DMS 273 treated with DMSO at 0.1 percent for 48 hours (cell line): ENCODE data around the gene LDLRAD3.

Experiments
- DNase-seq: peaks from one replicate; lab custom pipeline; 2025; lab: John Stamatoyannopoulos, UW

Gene LDLRAD3

GRCh38 chr11:35927682-35928081 lies 16.2 kb upstream of the LDLRAD3 start:
- no peak for DNase-seq

DNA sequence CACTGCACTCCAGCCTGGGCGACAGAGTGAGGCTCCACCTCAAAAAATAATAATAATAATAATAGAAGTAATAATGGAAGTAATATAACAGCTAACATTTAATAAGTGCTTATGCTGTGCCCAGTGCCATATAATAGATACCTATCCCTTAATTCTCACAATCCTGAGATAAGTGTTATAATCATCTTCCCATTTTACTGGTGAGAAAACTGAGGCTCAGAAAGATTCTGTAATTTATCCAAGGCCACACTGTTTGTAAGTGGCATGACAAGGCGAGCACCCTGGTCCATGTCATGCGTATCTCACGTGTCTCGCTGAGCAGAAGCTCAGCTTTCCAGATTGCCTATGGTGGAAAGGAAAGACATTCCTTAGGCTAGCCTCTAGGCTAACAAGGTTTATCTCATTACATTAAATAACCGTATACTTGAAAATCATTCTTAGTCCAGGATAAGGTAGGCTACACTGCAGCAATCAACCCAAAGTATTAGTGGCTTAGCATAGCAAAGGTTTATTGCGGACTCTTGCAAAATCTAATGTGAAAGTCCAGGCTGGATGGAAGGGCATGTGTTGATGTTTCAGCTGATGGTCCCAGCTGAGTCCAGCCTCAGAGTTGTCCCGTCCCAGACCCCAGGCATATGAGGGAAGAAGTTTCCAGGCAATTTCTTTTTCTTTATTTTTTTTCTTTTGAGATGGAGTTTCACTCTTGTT lies 15.0 kb upstream of the LDLRAD3 start:
- no peak for DNase-seq

- no peak for DNase-seq
Measured at GRCh38 chr11:35930466-35930865, 13.4 kb upstream of the LDLRAD3 start.

DNA sequence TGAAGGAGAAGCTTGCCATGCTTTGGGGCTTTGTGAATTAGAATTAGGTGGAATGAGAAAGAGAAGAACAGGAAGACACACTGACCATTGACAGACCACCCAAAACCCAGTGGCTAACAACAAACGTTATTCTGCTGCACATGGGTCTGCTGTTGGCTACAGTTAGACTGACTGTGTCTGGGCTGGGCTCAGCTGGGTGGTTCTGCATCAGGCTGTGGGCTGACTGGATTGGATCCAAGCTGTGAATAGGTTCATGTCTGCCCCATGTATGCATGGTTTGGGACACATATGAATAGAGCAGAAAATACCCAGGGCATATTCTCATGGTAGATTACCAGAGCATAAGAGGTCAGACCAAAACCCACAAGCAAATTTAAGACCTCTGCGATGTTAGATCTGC lies 11.7 kb upstream of the LDLRAD3 start:
- no peak for DNase-seq

DNA sequence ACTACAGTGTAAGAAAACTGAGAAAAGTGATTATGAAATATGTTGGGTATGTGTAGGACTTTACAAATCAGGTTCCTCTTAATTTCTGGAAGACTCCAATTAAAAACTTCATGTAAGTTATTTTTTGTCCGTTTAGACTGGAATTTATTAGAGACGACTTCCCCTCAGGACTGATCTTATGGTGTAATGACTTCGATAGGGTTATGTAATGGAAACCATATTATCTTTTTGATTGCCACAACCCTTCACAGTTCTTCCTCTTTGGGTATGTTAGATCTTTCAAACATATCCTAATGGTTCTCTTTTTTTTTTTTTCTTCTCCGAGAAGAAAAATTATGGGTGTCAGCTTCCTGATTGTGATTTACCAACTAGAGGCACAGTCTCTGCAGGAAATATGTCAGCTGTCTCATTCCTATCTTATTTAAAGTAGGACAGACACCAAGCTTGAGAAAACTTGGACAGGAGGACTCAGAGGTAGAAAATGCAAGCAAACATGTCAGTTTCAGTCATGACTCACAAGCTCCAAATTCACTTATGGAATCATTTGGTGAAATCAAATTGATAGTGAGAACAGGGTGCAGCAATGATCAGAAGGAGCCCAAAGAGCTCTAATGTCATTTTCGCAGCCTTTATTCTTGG lies 11.1 kb upstream of the LDLRAD3 start:
- no peak for DNase-seq

DNA sequence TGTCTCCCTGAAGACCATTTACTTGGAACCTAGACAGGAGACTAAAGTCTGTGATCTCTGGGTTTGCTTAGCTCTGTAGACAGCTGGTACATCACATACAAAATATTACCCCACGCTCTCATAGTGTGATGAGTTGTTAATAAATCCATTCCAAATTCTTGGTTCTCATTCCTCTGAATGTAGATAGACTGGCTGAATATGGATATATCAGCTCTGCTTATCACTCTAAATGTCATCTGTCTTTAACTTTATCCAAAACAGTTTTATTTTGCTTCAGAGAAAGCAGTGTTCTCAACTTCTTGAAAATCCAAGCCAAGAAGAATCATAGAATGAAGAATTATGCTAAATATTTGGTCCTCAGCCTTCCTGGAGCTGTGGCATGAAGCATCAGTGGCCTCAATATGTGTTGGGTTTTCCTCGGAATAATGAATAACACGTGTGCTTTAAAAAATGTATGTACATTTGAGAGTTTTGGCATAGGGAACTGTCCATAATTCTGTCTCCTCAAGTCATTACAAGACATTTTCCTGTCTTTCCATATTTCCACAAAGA lies 10.5 kb upstream of the LDLRAD3 start:
- no peak for DNase-seq

- no peak for DNase-seq
Measured at GRCh38 chr11:35934271-35934670, 9.6 kb upstream of the LDLRAD3 start.

GRCh38 chr11:35934981-35935380 lies 8.9 kb upstream of the LDLRAD3 start:
- DNase-seq, result no peak

- DNase-seq, result no peak
Measured at GRCh38 chr11:35935390-35935789, 8.5 kb upstream of the LDLRAD3 start.

- no peak for DNase-seq
Measured at GRCh38 chr11:35937111-35937510, 6.8 kb upstream of the LDLRAD3 start.

DNA sequence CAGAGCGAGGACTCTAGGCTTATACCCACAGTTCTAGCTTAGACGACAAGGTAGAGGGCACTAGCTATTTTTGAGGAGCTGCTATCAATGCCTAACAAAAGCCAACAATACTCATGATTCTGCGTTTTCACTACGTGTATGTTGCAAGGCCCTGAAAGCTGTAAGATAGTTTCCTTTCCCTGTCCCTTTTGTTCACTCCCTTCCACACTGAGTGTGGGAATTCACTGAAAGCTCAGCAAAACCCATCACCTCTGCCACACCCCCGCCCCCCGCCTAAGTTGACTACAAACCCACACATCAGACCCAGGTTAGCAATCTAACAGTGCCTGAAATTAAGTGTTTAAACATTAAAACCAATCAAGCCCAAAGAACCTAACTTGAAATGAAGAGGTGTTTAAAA lies 6.2 kb upstream of the LDLRAD3 start:
- DNase-seq, result no peak

GRCh38 chr11:35938231-35938630 lies 5.6 kb upstream of the LDLRAD3 start:
- no peak for DNase-seq

DNA sequence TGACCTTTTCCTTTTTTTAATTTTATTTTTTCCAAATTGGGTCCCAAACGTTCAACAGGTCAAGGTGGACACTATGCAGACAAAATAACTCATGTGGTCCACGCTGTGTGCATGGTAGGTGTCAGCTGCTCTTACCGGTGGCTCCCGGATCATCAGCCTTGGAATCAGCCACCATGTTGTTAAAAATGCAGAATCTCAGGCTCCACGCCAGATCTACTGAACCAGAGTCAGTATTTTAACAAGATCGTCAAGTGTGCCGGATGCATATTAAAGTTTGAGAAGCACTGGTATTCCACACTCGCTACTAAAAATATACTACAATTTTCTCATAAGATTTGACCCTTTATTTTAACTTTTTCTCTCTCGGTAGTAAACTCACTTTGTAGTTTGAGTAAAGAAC lies 553 bp upstream of the LDLRAD3 start:
- DNase-seq, result no peak

DNA sequence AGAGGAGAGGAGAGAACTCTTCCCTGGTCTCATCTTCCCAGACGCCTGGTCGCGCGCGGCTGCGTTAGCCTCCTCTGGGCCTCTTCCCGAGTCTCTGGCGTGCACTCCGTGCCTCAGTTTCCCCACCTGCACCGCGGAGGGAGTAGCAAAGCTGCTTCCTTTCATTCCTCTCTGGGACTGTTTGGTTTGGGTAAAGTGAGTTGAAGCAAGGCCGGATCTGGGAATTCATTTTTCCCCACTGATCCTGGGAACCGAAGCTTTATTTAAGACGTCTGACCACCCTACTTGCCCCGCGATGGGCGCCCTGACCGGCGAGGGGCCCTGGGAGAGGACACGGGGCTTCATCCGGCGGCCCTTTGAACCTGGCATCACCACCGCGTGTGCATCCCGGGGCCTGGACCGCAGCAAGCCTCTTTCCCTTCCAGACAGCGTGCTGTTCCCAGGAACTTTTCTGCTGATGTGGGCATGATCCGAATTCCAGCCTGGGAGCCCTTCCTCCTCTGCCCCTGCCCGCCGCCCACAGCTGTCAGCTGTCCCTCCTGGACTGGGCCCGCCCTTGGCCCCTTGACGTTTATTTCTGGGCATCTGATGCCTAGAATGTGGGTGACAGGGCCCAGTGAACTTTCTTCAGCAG lies 758 bp downstream of the LDLRAD3 start:
- no peak for DNase-seq

- no peak for DNase-seq
Measured at GRCh38 chr11:35945137-35945518, 1.3 kb downstream of the LDLRAD3 start.

- DNase-seq, result no peak
Measured at GRCh38 chr11:35946766-35947165, 2.9 kb downstream of the LDLRAD3 start.

DNA sequence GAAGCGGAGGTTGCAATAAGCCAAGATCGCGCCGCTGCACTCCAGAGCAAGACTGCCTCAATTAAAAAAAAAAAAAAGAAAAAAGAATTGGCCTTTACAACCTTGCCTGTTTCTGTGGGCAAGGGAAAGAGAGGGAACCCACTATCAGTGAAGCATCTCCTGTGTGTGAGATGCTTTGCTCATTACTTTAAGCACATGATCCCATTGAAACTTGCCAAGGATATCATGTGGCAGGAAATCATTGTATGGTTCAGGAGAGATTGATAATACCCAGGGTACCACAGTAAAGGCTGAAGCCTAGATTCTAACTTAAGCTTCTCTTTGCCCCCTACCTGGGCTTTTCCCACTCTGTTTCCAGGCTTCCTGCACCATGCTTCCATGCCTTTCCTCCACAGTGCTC lies 3.6 kb downstream of the LDLRAD3 start:
- DNase-seq, result no peak

DNA sequence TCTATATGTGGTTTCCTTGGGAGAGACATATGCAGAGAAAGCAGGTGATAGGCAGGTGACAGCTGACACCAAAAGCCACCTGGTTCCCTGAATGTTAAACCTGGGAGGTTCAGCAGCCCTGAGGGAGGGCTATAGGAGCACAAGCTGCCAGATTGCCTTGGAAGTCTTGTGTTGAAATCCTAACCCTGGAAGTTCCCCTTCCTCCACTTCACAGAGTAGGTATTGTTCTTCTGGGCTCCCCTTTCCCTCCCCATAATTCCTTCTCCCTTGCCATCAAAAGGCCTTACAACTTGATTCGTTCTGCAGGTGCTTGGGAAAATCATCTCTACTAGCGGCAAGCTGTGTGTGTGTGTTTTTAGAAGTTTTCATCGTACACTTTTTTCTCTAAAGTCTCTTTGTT lies 5.4 kb downstream of the LDLRAD3 start:
- no peak for DNase-seq

DNA sequence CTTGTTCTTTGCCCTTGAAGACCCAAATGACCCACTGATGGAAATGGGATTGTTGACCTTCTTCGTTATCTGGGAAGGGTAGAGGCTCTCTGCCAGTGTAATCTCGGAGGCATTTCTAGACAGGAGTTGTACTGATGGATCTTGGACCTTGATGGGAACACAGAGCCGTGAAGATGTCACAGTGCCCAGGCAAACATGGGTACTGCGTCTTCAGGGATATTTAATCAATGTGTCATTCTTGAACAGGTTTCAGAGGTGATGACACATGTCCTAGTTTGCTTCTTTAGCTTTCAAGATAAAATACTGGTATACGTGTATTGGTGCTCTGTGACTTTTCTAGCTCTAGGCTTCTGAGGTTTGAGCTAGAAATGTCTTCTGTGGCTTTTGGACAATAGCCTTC lies 6.2 kb downstream of the LDLRAD3 start:
- no peak for DNase-seq

- DNase-seq, result no peak
Measured at GRCh38 chr11:35951680-35952079, 7.8 kb downstream of the LDLRAD3 start.

DNA sequence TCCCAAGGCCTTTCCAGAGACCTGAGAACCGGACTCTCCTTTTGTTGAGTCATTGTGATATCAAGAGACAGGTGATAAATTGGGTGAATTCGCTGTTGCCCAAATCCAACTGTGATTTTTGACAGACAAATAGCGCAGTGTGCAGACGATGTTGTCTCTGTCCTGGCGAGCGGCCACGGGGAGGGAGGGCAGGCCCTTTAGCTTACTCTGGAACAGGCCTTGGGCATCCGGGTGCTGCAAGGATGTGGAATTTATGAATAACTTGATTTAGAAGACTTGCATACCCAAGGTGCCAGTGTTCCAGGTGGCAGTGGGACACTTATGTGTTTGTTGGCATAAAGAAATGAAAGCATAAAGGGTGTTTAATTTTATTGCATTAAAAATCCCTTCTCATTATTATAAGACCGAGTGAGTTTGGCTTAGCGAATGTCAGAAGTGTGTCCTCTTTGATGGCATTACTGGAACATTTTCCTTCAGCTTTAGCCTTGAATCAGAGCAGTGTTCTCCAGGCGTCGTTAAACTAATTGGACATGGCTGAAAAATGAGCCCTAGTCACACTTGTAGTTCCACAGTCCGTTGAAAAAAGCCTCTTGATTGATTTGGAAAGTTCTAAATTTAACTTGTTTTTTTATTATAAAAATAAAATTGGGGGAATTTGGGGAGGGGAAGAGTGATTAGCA lies 9.4 kb downstream of the LDLRAD3 start:
- DNase-seq, result no peak

GRCh38 chr11:35954205-35954604 lies 10.3 kb downstream of the LDLRAD3 start:
- DNase-seq, result no peak

DNA sequence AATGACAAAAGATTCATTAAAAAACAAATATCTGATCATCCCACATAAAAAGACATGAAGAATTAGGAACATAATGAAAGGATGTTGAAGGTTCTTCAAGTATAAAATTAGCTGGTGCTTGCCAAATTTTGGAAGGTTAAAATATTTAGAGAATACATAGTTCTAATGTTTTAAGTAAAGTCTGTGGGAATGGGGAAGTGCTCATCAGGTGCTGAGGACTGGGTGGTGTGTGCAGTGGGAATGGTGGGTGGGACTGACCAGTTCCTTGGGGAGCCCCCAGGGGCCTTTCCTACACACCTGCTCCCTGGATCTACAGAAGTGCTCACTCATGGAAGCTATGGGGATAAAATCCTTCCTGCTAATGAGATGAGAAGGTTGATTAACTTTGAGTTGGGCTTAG lies 11.8 kb downstream of the LDLRAD3 start:
- DNase-seq, result no peak
